Activated CD8-positive, alpha-beta T cell treated with anti-CD3 and anti-CD28 coated beads, Interleukin-2, amount 10 ng/mL, durations not matched to agents 7 days and 5 days (primary cell): ENCODE measurements around the gene PRXL2A. TPM values are rescaled to one million over a fixed set of nuclear protein-coding genes. Genes with fewer than 3 reads are reported as not detected.
"Not testable (repeated sequence)": the region's sequence is repeated elsewhere in the genome, so short reads cannot be mapped to it uniquely, and the experiment has no call there.

Experiments
- ATAC-seq: fragments of 150-1000 bp; cut with Tn5 transposase; one replicate; pipeline ENCODE4 v1.10.0; 2021; ENCODE audit warnings: moderate library complexity
- CTCF ChIA-PET: fragments of 350-600 bp; sonication (Branson Sonifier 250); formaldehyde crosslinking; loops from one replicate; lab custom pipeline; 2021; ENCODE audit warnings: antibody characterized with exemption; lab: Charles Lee
- POLR2A ChIA-PET: fragments of 350-600 bp; sonication (Branson Sonifier 250); formaldehyde crosslinking; loops from one replicate; lab custom pipeline; 2021; ENCODE audit warnings: antibody characterized with exemption; lab: Charles Lee
- DNase-seq: peaks from one replicate; pipeline ENCODE4 v3.0.0-alpha.2; 2020
- H3K27ac Mint-ChIP-seq: one replicate; pipeline ENCODE4 v1.8.0; 2021; ENCODE audit warnings: mild to moderate bottlenecking, mixed read lengths
- H3K27me3 Mint-ChIP-seq: one replicate; pipeline ENCODE4 v1.8.0; 2021; ENCODE audit warnings: low read depth, mixed read lengths
- H3K36me3 Mint-ChIP-seq: one replicate; pipeline ENCODE4 v1.8.0; 2021; ENCODE audit warnings: low read depth, mixed read lengths
- H3K4me1 Mint-ChIP-seq: one replicate; pipeline ENCODE4 v1.8.0; 2021; ENCODE audit warnings: low read depth, mixed read lengths
- H3K4me3 Mint-ChIP-seq: one replicate; pipeline ENCODE4 v1.8.0; 2021; ENCODE audit warnings: mild to moderate bottlenecking, mixed read lengths
- H3K9me3 Mint-ChIP-seq: one replicate; pipeline ENCODE4 v1.8.0; 2022; ENCODE audit warnings: mixed read lengths; ENCODE audit not compliant: insufficient read depth
- total RNA-seq, 2 experiments: library from RNA; stranded (reverse); gene quantifications; one replicate each; pipeline ENCODE4 v1.2.3, GENCODE V29; 2021

The PRXL2A gene
- total RNA-seq, 2 experiments from 2014 or later: 14.9 to 15.3 TPM

- POLR2A ChIA-PET: interaction anchor here (1.0 to 8.0 kb wide), 5 partner anchors 8 to 38 kb away, joined by 3 to 86 read pairs (median 3); partner anchors contain the start of gene TSPAN14
- Mint-ChIP-seq H3K4me1 (peaks cover 96% of the 10 kb centered on the region), H3K27ac (peak overlapping the region; percentile 77), H3K4me3 (peak overlapping the region; percentile 43), H3K27me3 (no peaks in the 10 kb centered on the region), H3K9me3 (no peaks in the 10 kb centered on the region), H3K36me3 (peaks cover 67% of the 10 kb centered on the region)
- ATAC-seq (peak; percentile 9), DNase-seq (no peak)
- CTCF ChIA-PET: interaction anchor here (1.0 to 35.6 kb wide), 6 partner anchors 11 to 35 kb away, joined by 3 to 1113 read pairs (median 77); no protein-coding TSS in a partner anchor
Measured at GRCh38 chr10:80471001-80471400, 62.6 kb downstream of the PRXL2A start.

- no peaks in the 10 kb centered on the region for H3K27me3 Mint-ChIP-seq
- H3K36me3 Mint-ChIP-seq: peaks cover 69% of the 10 kb centered on the region
- ChIA-PET CTCF (interaction anchor here (0.6 to 35.6 kb wide), 7 partner anchors 11 to 89 kb away, joined by 3 to 1113 read pairs (median 40); no protein-coding TSS in a partner anchor), POLR2A (interaction anchor here (0.7 to 8.0 kb wide), 6 partner anchors 8 to 34 kb away, joined by 3 to 86 read pairs (median 4); partner anchors contain the start of gene TSPAN14)
- DNase-seq (no peak), ATAC-seq (peak; percentile 21)
- peaks cover 88% of the 10 kb centered on the region for H3K4me1 Mint-ChIP-seq
- H3K4me3 Mint-ChIP-seq: peak overlapping the region; percentile 43
- H3K27ac Mint-ChIP-seq: peak overlapping the region; percentile 77
- no peaks in the 10 kb centered on the region for H3K9me3 Mint-ChIP-seq
Measured at GRCh38 chr10:80471715-80472233, 63.4 kb downstream of the PRXL2A start.

GRCh38 chr10:80472234-80473095 is 64.1 kb downstream of the PRXL2A start:
- no peak for DNase-seq
- ATAC-seq: peak; percentile 40
- Mint-ChIP-seq H3K9me3 (no peaks in the 10 kb centered on the region), H3K4me3 (peak overlapping the region; percentile 43), H3K36me3 (peaks cover 72% of the 10 kb centered on the region), H3K4me1 (peaks cover 88% of the 10 kb centered on the region), H3K27me3 (no peaks in the 10 kb centered on the region), H3K27ac (peak overlapping the region; percentile 77)
- POLR2A ChIA-PET: interaction anchor here (0.7 to 8.0 kb wide), 6 partner anchors 9 to 33 kb away, joined by 3 to 86 read pairs (median 4); partner anchors contain the start of gene TSPAN14
- CTCF ChIA-PET: interaction anchor here (0.6 to 35.6 kb wide), 8 partner anchors 12 to 90 kb away, joined by 3 to 1113 read pairs (median 24); no protein-coding TSS in a partner anchor

- Mint-ChIP-seq H3K4me1 (peaks cover 88% of the 10 kb centered on the region), H3K9me3 (no peaks in the 10 kb centered on the region), H3K27ac (peak overlapping the region; percentile 77), H3K4me3 (peak overlapping the region; percentile 9), H3K27me3 (no peaks in the 10 kb centered on the region), H3K36me3 (peaks cover 77% of the 10 kb centered on the region)
- POLR2A ChIA-PET: interaction anchor here (1.7 to 8.0 kb wide), 2 partner anchors 14 to 15 kb away, joined by 7 to 86 read pairs; partner anchors contain the start of gene TSPAN14
- CTCF ChIA-PET: interaction anchor here (2.9 to 35.6 kb wide), 5 partner anchors 13 to 33 kb away, joined by 7 to 1113 read pairs (median 114); no protein-coding TSS in a partner anchor
- ATAC-seq: no peak
- no peak for DNase-seq
Measured at GRCh38 chr10:80473096-80473657, 64.8 kb downstream of the PRXL2A start.

GRCh38 chr10:80473692-80474596 is 65.6 kb downstream of the PRXL2A start:
- Mint-ChIP-seq H3K4me3 (peak overlapping the region; percentile 6), H3K27ac (peak overlapping the region; percentile 77), H3K4me1 (peaks cover 89% of the 10 kb centered on the region), H3K36me3 (peaks cover 79% of the 10 kb centered on the region), H3K27me3 (no peaks in the 10 kb centered on the region), H3K9me3 (no peaks in the 10 kb centered on the region)
- no peak for ATAC-seq
- CTCF ChIA-PET: interaction anchor here (1.3 to 35.6 kb wide), 7 partner anchors 12 to 32 kb away, joined by 7 to 1113 read pairs (median 40); no protein-coding TSS in a partner anchor
- no peak for DNase-seq
- POLR2A ChIA-PET: interaction anchor here (0.7 to 4.7 kb wide), 2 partner anchors 14 to 76 kb away, joined by 3 to 18 read pairs; no protein-coding TSS in a partner anchor

GRCh38 chr10:80474597-80474910 is 66.2 kb downstream of the PRXL2A start:
- peaks cover 83% of the 10 kb centered on the region for H3K4me1 Mint-ChIP-seq
- ChIA-PET CTCF (interaction anchor here (1.3 to 35.6 kb wide), 5 partner anchors 12 to 32 kb away, joined by 7 to 1113 read pairs (median 8); no protein-coding TSS in a partner anchor), POLR2A (interaction anchor here (0.7 to 4.7 kb wide), 2 partner anchors 13 to 76 kb away, joined by 3 to 18 read pairs; no protein-coding TSS in a partner anchor)
- no peaks in the 10 kb centered on the region for H3K27me3 Mint-ChIP-seq
- H3K4me3 Mint-ChIP-seq: no peak overlapping the region
- peaks cover 78% of the 10 kb centered on the region for H3K36me3 Mint-ChIP-seq
- no peaks in the 10 kb centered on the region for H3K9me3 Mint-ChIP-seq
- no peak for DNase-seq
- ATAC-seq: no peak
- peak overlapping the region; percentile 77 for H3K27ac Mint-ChIP-seq

GRCh38 chr10:80474941-80475340 is 66.6 kb downstream of the PRXL2A start:
- CTCF ChIA-PET: interaction anchor here (1.3 to 35.6 kb wide), 6 partner anchors 8 to 31 kb away, joined by 4 to 1113 read pairs (median 8); no protein-coding TSS in a partner anchor
- no peaks in the 10 kb centered on the region for H3K9me3 Mint-ChIP-seq
- peak overlapping the region; percentile 77 for H3K27ac Mint-ChIP-seq
- DNase-seq (no peak), ATAC-seq (no peak)
- peaks cover 77% of the 10 kb centered on the region for H3K36me3 Mint-ChIP-seq
- peaks cover 81% of the 10 kb centered on the region for H3K4me1 Mint-ChIP-seq
- POLR2A ChIA-PET: interaction anchor here (0.7 to 4.7 kb wide), 2 partner anchors 13 to 75 kb away, joined by 3 to 18 read pairs; no protein-coding TSS in a partner anchor
- H3K4me3 Mint-ChIP-seq: no peak overlapping the region
- no peaks in the 10 kb centered on the region for H3K27me3 Mint-ChIP-seq

- CTCF ChIA-PET: interaction anchor here (1.3 to 35.6 kb wide), 4 partner anchors 9 to 31 kb away, joined by 4 to 1113 read pairs (median 61); no protein-coding TSS in a partner anchor
- H3K4me3 Mint-ChIP-seq, ATAC-seq, DNase-seq, H3K9me3 Mint-ChIP-seq, H3K27me3 Mint-ChIP-seq: not testable (repeated sequence)
- POLR2A ChIA-PET: interaction anchor here (4.7 kb wide), 1 partner anchor 12 kb away, joined by 18 read pairs; no protein-coding TSS in a partner anchor
- peaks cover 81% of the 10 kb centered on the region for H3K4me1 Mint-ChIP-seq
- peaks cover 77% of the 10 kb centered on the region for H3K36me3 Mint-ChIP-seq
- peak overlapping the region; percentile 66 for H3K27ac Mint-ChIP-seq
Measured at GRCh38 chr10:80475641-80476040, 67.3 kb downstream of the PRXL2A start.

GRCh38 chr10:80476685-80477084 is 68.3 kb downstream of the PRXL2A start:
- no peaks in the 10 kb centered on the region for H3K27me3 Mint-ChIP-seq
- POLR2A ChIA-PET: interaction anchor here (1.4 to 4.7 kb wide), 2 partner anchors 11 to 16 kb away, joined by 3 to 18 read pairs; no protein-coding TSS in a partner anchor
- H3K4me3 Mint-ChIP-seq: no peak overlapping the region
- CTCF ChIA-PET: interaction anchor here (1.3 to 1.9 kb wide), 2 partner anchors 11 to 32 kb away, joined by 3 to 7 read pairs; no protein-coding TSS in a partner anchor
- H3K36me3 Mint-ChIP-seq: peaks cover 77% of the 10 kb centered on the region
- ATAC-seq (no peak), DNase-seq (no peak)
- H3K9me3 Mint-ChIP-seq: no peaks in the 10 kb centered on the region
- H3K27ac Mint-ChIP-seq: peak overlapping the region; percentile 56
- H3K4me1 Mint-ChIP-seq: peaks cover 80% of the 10 kb centered on the region

- no peak overlapping the region for H3K27ac Mint-ChIP-seq
- peaks cover 78% of the 10 kb centered on the region for H3K4me1 Mint-ChIP-seq
- H3K4me3 Mint-ChIP-seq: no peak overlapping the region
- ATAC-seq (no peak), DNase-seq (no peak)
- ChIA-PET POLR2A (interaction anchor here (1.0 to 4.7 kb wide), 3 partner anchors 10 to 17 kb away, joined by 3 to 18 read pairs (median 3); no protein-coding TSS in a partner anchor), CTCF (interaction anchor here (1.0 to 1.9 kb wide), 3 partner anchors 10 to 27 kb away, joined by 3 to 13 read pairs (median 7); no protein-coding TSS in a partner anchor)
- H3K9me3 Mint-ChIP-seq: no peaks in the 10 kb centered on the region
- H3K27me3 Mint-ChIP-seq: no peaks in the 10 kb centered on the region
- H3K36me3 Mint-ChIP-seq: peaks cover 73% of the 10 kb centered on the region
Measured at GRCh38 chr10:80477813-80478212, 69.5 kb downstream of the PRXL2A start.
